C4-2B (cell line): ENCODE data around the gene SCGB1C1.

Experiments
- H3K27ac ChIP-seq: fragments of 450-650 bp; 2 replicates; pipeline ENCODE4 v1.5.1; 2017
- CTCF ChIP-seq: fragments of 450-650 bp; conservative IDR thresholded peaks from 2 replicates; pipeline ENCODE4 v1.5.1; 2017; ENCODE audit warnings: mild to moderate bottlenecking
- ZFX ChIP-seq: fragments of 450-650 bp; IDR thresholded peaks from 2 replicates; pipeline ENCODE4 v1.6.1; 2017

SCGB1C1 gene

GRCh38 chr11:236774-237767 is 44.2 kb downstream of the SCGB1C1 start, which contains the start of gene PSMD13:
PSMD13 (plus strand) TSS chr11:236976; CDS start chr11:237050, 74 bp downstream.
- TF ChIP-seq ZFX (peak; percentile 57), CTCF (no peak)
- peak within 1 kb of the TSS; percentile 96 for H3K27ac ChIP-seq

GRCh38 chr11:238346-238745 is 45.5 kb downstream of the SCGB1C1 start:
- H3K27ac ChIP-seq = 0 out of 2 replicates have a peak overlapping the region, but pooled peaks have one; percentile 29

- H3K27ac ChIP-seq = peak overlapping the region; percentile 84
- TF ChIP-seq CTCF (no peak), ZFX (no peak)
These were observed 47.4 kb downstream of the SCGB1C1 start for GRCh38 chr11:240315-240714.

- TF ChIP-seq CTCF = no peak
- TF ChIP-seq ZFX = no peak
- peak overlapping the region; percentile 74 for H3K27ac ChIP-seq
These were observed 48.8 kb downstream of the SCGB1C1 start for GRCh38 chr11:241634-242033.
